Endothelial cell of umbilical vein (primary cell): Measurements from ENCODE around the gene C16orf95. TPM values are rescaled to one million over a fixed set of nuclear protein-coding genes. Genes with fewer than 3 reads are reported as not detected.

Experiments used
- BruUV-seq: library from RNA; stranded (reverse); fragments of 400-500 nt; replicated peaks from 2 replicates; lab custom pipeline; 2021; lab: Mats Ljungman, UMichigan
- CTCF ChIA-PET: fragments of 300-600, 350-600 bp; sonication (Branson Sonifier 250); formaldehyde crosslinking; loops from one replicate; lab custom pipeline; 2021; ENCODE audit warnings: antibody characterized with exemption, inconsistent platforms; lab: Charles Lee
- POLR2A ChIA-PET: fragments of 300-600, 350-600 bp; sonication (Branson Sonifier 250); formaldehyde crosslinking; loops from one replicate; lab custom pipeline; 2021; ENCODE audit warnings: antibody characterized with exemption, inconsistent platforms; lab: Charles Lee
- DNase-seq: peaks from one replicate; pipeline ENCODE4 v3.0.0-alpha.2; 2011; ENCODE audit warnings: low read depth, low spot score
- FAIRE-seq: peaks from 2 replicates; lab custom pipeline; 2011; peaks lifted over from hg19 to GRCh38; lab: Jason Lieb, UNC
- H2AFZ ChIP-seq: 2 replicates; pipeline ENCODE4 v1.6.0; 2012; ENCODE audit warnings: low read depth, low read length, control low read depth, inconsistent platforms
- H3K27ac ChIP-seq: 2 replicates; pipeline ENCODE4 v1.5.1; 2011; ENCODE audit warnings: low read depth, mild to moderate bottlenecking, control low read depth, low read length, moderate library complexity; ENCODE audit not compliant: insufficient read depth
- H3K27me3 ChIP-seq, 2 experiments: 2 replicates each; pipeline versions ENCODE4 v1.6.0 to v1.6.1; 2011; ENCODE audit warnings: low read length in 2 of 2, mixed read lengths in 1 of 2; ENCODE audit not compliant: control insufficient read depth in 2 of 2, insufficient read depth in 2 of 2
- H3K36me3 ChIP-seq, 2 experiments: 2 replicates in 1 of 2; 3 replicates in 1 of 2; pipeline ENCODE4 v1.5.1; 2011; ENCODE audit warnings: low read length in 2 of 2, mild to moderate bottlenecking in 1 of 2, moderate library complexity in 1 of 2; ENCODE audit not compliant: control insufficient read depth in 2 of 2, insufficient read depth in 2 of 2; ENCODE audit errors: extremely low read depth in 1 of 2
- H3K4me1 ChIP-seq: 3 replicates; pipeline ENCODE4 v1.5.1; 2011; ENCODE audit warnings: mild to moderate bottlenecking, low read length; ENCODE audit not compliant: control insufficient read depth, insufficient read depth; ENCODE audit errors: extremely low read depth
- H3K4me2 ChIP-seq: 2 replicates; pipeline ENCODE4 v1.6.1; 2011; ENCODE audit warnings: low read length, control low read depth, mixed read lengths; ENCODE audit not compliant: insufficient read depth
- H3K4me3 ChIP-seq, 3 experiments: fragments of 200-600 bp in 1 of 3; sonication (generic), shearing (Covaris generic) in 1 of 3; replicated peaks in 1 of 3; 2 replicates each; pipeline ENCODE4 v1.5.1; 2011 to 2016; ENCODE audit warnings: control low read depth in 3 of 3, low read length in 3 of 3, mild to moderate bottlenecking in 2 of 3, inconsistent platforms in 1 of 3, low read depth in 1 of 3, moderate library complexity in 1 of 3; ENCODE audit not compliant: insufficient read depth in 1 of 3
- H3K79me2 ChIP-seq: 2 replicates; pipeline ENCODE4 v1.6.0; 2012; ENCODE audit warnings: low read length, inconsistent platforms; ENCODE audit not compliant: control insufficient read depth, insufficient read depth
- H3K9ac ChIP-seq: replicated peaks from 2 replicates; pipeline ENCODE3; 2011; ENCODE audit warnings: low read length, control low read depth; ENCODE audit not compliant: insufficient read depth; ENCODE audit errors: extremely low read depth
- H3K9me1 ChIP-seq: replicated peaks from 3 replicates; pipeline ENCODE4 v1.6.0; 2011; ENCODE audit warnings: mild to moderate bottlenecking, low read length; ENCODE audit not compliant: control insufficient read depth, insufficient read depth; ENCODE audit errors: extremely low read depth
- H3K9me3 ChIP-seq: replicated peaks from 2 replicates; pipeline ENCODE4 v1.5.1; 2012; ENCODE audit warnings: low read length, inconsistent platforms; ENCODE audit not compliant: control insufficient read depth, insufficient read depth
- H4K20me1 ChIP-seq: replicated peaks from 2 replicates; pipeline ENCODE3; 2011; ENCODE audit warnings: mild to moderate bottlenecking, low read length; ENCODE audit not compliant: control insufficient read depth, insufficient read depth; ENCODE audit errors: extremely low read depth
- CTCF ChIP-seq, 2 donors: IDR thresholded peaks; 1 replicate in 1 of 2; 2 replicates in 1 of 2; pipeline ENCODE4 v1.5.1; 2011; ENCODE audit warnings: low read length in 2 of 2, mild to moderate bottlenecking in 2 of 2, moderate library complexity in 2 of 2, control low read depth in 1 of 2, inconsistent platforms in 1 of 2, low read depth in 1 of 2; ENCODE audit not compliant: insufficient read depth in 1 of 2; ENCODE audit errors: extremely low read depth in 1 of 2
- FOS ChIP-seq: IDR thresholded peaks from 2 replicates; pipeline ENCODE4 v1.6.1; 2011; ENCODE audit warnings: mild to moderate bottlenecking, low read length, moderate library complexity, borderline replicate concordance; ENCODE audit not compliant: insufficient read depth
- JUN ChIP-seq: IDR thresholded peaks from 2 replicates; pipeline ENCODE4 v1.6.1; 2011; ENCODE audit warnings: borderline replicate concordance, low read depth; ENCODE audit not compliant: insufficient read length, insufficient read depth
- MYC ChIP-seq: IDR thresholded peaks from one replicate; pipeline ENCODE4 v1.6.1; 2011; ENCODE audit warnings: mild to moderate bottlenecking, low read depth, low read length
- POLR2AphosphoS5 ChIP-seq: IDR thresholded peaks from 2 replicates; pipeline ENCODE4 v1.6.1; 2012; ENCODE audit warnings: low read depth, mild to moderate bottlenecking, control low read depth, low read length, moderate library complexity; ENCODE audit not compliant: insufficient read depth
- dilution Hi-C: fragments of 300-500 bp; cut with MboI; formaldehyde crosslinking; loops from one replicate; pipeline ENCODE4 v1.15.0; 2019; ENCODE audit warnings: low sequenced_read_pairs; ENCODE audit not compliant: extremely low pct_ligation_motif_present
- intact Hi-C: fragments of 100-400 bp; cut with micrococcal nuclease; formaldehyde crosslinking; loops from one replicate; pipeline ENCODE4 v1.10.0; 2022
- polyA plus RNA-seq, 4 experiments: library from polyadenylated mRNA; depleted of rRNA in 3 of 4; stranded (reverse) in 3 of 4; unstranded in 1 of 4; fragments of >200 nt; gene quantifications; 2 replicates each; pipeline versions ENCODE4 v1.2.1 to v1.2.3, GENCODE V29; 2011 to 2012; ENCODE audit warnings: missing spikeins in 1 of 4
- total RNA-seq: library from RNA; stranded (reverse); gene quantifications from 2 replicates; pipeline ENCODE4 v1.2.3, GENCODE V29; 2021

The C16orf95 gene
- total and polyA plus RNA-seq, 2 donors (not counting 3 experiments of a cell fraction or from before 2014, with no cell fraction given), result 4.0 to 6.6 TPM

DNA sequence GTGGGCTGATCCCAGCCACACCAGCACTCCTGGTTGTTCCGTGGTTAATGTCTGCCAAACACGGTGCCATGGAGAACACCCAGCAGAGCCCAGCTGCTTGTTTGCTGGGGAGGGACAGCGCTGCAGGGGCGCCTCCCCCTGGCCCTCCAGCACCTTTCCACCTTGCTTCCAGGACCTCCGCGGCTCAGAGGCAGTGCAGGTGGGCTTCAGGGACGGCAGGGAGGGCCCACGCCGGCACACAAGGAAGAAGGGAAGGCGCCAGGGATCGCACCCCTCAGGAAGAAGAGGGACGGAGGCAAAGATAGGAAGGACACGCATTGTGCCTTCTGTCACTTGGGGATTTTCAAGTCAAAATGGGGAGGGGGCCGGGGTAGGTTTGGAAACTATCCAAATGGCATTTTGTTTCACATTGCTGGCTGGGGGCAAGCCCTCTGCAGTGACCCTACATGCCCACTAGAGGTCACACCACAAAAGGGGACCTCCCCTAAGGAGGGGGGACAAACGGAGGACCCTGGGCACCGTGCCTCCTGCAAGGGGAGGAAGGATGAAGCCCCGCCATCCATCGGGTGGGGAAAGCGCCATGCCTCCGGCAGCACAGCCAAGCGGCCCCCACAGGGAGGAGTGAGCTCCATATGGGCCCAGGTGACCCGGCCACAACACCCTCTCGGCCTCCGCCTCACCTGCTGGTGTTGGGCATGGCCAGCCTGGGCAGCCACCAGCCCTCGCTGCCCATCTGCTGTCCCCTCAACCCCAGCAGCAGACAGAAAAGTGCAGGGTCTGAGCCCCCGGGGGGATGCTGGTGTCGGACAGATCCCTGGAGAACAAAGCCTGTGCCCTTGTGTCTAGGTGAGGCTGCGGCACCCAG, 7.5 kb upstream of the C16orf95 start:
- BruUV-seq, result no TSS peak
- Histone ChIP-seq H3K4me3 (no peak overlapping the region), H3K4me1 (no peaks in the 10 kb centered on the region), H3K27me3 (no peaks in the 10 kb centered on the region), H3K9me1 (no peaks in the 10 kb centered on the region), H3K4me2 (no peak overlapping the region), H4K20me1 (no peaks in the 10 kb centered on the region), H3K27ac (no peak overlapping the region), H3K79me2 (no peaks in the 10 kb centered on the region), H3K36me3 (no peaks in the 10 kb centered on the region), H3K9me3 (no peaks in the 10 kb centered on the region), H2AFZ (no peak overlapping the region), H3K9ac (no peak overlapping the region)
- intact Hi-C loops, result loop anchor here (1.0 kb wide), 2 partner anchors 59 to 70 kb away; partner anchors contain the start of gene FBXO31
- FAIRE-seq (no peak), DNase-seq (peak; percentile 28)
- TF ChIP-seq CTCF (IDR thresholded peaks at IDR 0.05; ENCODE audit: extremely low read depth in 1 of 2, insufficient read depth in 1 of 2, low read depth in 1 of 2, low read length in 2 of 2), result peak; percentile 63 to 87
- TF ChIP-seq POLR2AphosphoS5, result no peak
- TF ChIP-seq MYC, result no peak
- TF ChIP-seq FOS, result no peak
- TF ChIP-seq JUN, result no peak
- POLR2A ChIA-PET, result no interaction called here
- CTCF ChIA-PET, result interaction anchor here (0.6 to 3.3 kb wide), 4 partner anchors 15 to 725 kb away, joined by 3 to 21 read pairs (median 6); partner anchors contain the start of gene FBXO31
- dilution Hi-C loops, result no loop called here
